Central memory CD4-positive, alpha-beta T cell (primary cell): ENCODE measurements around the gene PAXX.
A peak's percentile ranks its signal among the peaks of the same experiment; 100 is the strongest.

ENCODE experiments used
- DNase-seq: peaks from one replicate; pipeline ENCODE4 v3.0.0; 2022
- total RNA-seq, 3 experiments: gene quantifications; one replicate each; lab custom pipeline; 2026; lab: John Stamatoyannopoulos, UW

PAXX gene
- total RNA-seq: 29.9 to 49.0 (median 48.0) reads per million in 3 experiments

GRCh38 chr9:136991993-136992818 lies at the start of gene PAXX:
TSS of gene PAXX (plus strand) at chr9:136992422. CDS start at chr9:136992444, 22 bp downstream.
- peak; percentile 92 for DNase-seq

- no peak for DNase-seq
These were observed 49.4 kb upstream of the PAXX start for GRCh38 chr9:136942881-136943230.

DNA sequence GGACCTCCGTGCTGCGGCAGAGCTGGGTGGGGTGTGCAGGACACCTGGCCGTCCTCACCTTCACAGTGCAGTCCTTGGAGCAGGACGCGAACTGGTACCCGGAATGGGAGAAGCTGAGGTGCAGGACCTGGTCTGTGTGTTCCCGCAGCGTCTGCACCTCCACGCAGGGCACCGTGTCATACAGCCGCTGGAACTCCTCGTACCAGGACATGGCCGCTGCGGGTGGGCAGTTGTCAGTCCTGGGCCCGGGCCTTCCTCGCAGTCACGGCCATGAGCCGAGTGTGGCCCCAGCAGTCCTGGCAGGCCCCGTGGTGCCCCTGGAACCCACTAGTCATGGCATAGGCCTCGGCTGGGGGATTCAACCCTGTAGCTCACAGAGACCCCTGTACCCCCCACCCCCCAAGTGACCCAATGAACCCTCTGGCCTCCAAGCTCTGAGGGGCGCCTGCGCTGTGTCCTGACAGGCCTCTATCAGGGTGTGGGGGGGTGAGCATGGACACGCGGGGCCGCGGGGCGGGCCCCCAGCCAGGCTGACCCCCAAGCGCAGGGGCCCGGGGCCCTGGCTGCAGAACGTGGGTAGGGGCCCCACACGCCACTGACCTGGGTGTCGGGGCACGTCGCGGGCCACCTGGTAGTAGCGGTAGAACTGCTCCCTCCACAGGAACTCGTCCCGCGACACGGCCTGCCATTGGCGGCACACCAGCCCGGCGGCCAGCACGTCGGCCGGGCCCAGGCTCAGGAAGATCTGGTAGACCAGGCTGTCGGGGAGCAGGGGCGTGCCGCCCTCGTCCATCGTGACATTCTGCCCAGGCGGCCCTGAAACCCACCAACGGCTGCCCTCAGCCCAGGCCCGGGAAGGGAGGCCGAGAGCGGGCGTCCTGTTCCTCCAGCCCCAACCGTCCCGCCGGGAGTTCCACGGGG lies 48.7 kb upstream of the PAXX start:
- DNase-seq: peak; percentile 28

- peak; percentile 33 for DNase-seq
These were observed 48.1 kb upstream of the PAXX start for GRCh38 chr9:136944212-136944518.

DNA sequence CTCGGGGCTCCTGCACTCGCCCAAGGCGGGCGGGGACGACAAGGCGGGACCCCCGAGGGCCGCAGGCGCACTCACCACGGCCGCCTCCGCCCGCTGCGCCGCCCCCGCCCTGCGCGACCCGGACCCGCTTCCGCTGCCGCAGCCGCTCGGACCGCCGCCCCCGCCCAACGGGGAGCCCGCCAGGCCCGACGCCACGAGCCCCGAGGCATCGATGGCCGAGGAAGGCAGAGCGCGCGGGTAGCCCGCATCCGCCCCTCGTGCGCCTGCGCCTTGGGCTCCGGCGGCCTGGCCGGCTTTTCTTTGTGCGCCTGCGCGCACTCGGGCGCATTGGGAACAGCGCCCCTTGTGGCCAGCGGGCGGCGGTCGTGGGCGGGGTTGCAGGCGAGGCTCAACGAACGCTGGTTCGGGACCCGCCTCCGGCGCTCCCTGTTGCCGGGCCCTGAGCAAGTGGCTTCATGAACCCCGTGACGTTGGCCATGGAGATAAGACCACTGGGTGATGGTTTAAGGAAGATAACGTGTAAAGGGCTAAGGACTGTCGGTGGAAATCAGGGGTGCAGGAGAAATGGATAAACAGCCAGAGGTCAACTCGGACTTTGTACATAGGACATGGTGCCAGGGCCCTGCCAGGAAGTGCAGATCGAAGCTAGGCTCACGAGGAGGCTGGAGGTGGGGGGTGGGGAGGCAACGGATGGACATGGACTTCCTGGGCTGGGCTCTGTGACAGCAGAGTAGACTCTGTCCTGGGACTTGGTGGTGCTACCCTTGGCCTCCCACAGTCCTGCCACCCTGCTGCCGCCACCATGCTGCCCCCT lies 47.5 kb upstream of the PAXX start, which contains the start of the genes C8G and FBXW5:
Gene C8G (plus strand): TSS at position 725 of the 814 bp plus-strand sequence. CDS start 78 bp downstream, at position 803.
Gene FBXW5 (minus strand): TSS at position 220 of the 814 bp plus-strand sequence. CDS start 655 bp downstream, outside the sequence.
- DNase-seq: peak; percentile 94

- DNase-seq: no peak
These were observed 46.6 kb upstream of the PAXX start for GRCh38 chr9:136945333-136946227.

DNA sequence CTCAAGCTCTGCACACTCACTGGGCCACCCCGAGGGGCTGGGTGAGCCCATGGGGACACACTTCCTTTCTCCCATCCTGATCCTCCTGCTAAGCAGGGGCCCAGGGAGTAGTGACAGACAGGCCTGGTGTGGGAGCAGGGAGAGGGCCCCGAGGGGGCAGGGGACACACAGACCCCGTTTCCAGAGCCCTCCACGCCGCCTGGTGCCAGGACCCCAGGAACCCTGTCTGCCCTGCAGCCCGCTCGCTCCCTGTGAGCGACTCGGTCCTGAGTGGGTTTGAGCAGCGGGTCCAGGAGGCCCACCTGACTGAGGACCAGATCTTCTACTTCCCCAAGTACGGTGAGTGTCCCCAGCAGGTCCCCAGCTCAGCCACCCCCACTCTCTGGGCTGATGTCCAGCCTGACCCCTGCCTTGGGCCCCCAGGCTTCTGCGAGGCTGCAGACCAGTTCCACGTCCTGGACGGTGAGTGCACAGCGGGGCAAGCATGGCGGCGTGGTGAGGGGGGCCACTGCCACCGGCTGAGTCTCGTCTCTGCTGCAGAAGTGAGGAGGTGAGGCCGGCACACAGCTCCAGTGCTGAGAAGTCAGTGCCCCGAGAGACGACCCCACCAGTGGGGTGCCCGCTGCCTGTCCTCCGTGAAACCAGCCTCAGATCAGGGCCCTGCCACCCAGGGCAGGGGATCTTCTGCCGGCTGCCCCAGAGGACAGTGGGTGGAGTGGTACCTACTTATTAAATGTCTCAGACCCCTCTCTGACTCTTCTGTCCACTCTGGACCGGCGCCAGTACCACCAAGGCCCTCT lies 45.8 kb upstream of the PAXX start:
- DNase-seq: no peak

GRCh38 chr9:136947028-136947891 lies 45.0 kb upstream of the PAXX start:
- no peak for DNase-seq

DNA sequence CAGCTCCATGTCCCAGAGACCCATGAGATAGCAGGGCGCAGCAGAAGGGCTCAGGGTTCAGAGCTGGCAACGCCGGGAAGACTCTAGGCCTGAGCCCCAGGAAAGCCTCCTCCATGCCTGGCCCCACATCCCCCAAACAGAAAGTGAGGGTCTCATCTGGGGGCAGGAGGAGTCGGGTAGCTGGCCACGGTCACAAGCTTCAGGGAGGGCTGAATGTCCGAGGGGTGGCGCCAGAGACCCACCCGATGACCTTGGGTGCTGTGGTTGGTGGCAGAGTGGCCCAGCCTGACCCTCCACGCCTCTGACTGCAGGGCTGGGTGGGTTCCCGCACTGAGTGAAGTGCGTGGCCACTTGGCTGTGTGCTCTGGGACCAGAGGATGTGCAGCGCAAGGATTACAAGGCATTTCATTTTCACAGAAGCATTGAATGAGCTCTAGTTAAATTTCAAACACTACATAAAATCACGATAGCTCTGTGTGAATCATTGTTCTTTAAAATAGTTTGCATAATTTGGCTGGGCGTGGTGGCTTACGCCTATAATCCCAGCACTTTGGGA lies 44.2 kb upstream of the PAXX start:
- no peak for DNase-seq

- no peak for DNase-seq
These were observed 42.9 kb upstream of the PAXX start for GRCh38 chr9:136949239-136949816.

- peak; percentile 93 for DNase-seq
These were observed 42.2 kb upstream of the PAXX start for GRCh38 chr9:136949817-136950655.

DNA sequence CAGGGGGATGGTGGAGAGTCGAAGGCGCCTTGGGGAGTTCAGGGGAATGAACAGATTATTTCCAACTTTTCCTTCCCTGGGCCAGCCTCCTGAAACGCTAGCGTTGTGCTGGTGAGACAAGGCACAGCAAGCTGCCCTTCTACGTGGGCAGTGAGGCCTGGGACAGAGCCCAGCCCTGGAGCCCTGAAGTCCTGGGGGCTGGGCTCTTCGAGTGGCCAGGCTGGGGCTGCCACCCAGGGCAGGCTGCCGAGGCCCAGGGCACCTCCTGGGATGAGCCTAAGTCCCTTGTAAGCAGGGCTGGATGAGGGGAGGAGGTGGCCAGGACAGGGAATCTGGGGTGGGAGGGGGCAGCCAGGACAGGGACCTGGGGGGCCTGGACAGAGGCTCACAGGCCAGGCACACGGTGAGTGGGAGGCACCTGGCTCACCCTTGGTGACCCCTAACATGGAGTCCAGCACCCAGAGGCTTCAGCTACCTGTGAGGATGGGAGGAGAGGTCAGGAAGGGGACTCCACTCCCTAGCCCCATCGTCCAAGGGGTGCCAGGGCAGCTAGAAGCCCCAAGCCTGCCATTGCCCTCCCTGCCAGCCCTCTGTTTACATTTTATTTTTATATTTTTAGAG lies 41.5 kb upstream of the PAXX start:
- DNase-seq: no peak

GRCh38 chr9:136951541-136952320 lies 40.5 kb upstream of the PAXX start, which contains the start of gene LCN12:
TSS of gene LCN12 (plus strand) at chr9:136952273. CDS start at chr9:136952328, 55 bp downstream.
- no peak for DNase-seq

- DNase-seq: no peak
These were observed 39.8 kb upstream of the PAXX start for GRCh38 chr9:136952321-136952850.

DNA sequence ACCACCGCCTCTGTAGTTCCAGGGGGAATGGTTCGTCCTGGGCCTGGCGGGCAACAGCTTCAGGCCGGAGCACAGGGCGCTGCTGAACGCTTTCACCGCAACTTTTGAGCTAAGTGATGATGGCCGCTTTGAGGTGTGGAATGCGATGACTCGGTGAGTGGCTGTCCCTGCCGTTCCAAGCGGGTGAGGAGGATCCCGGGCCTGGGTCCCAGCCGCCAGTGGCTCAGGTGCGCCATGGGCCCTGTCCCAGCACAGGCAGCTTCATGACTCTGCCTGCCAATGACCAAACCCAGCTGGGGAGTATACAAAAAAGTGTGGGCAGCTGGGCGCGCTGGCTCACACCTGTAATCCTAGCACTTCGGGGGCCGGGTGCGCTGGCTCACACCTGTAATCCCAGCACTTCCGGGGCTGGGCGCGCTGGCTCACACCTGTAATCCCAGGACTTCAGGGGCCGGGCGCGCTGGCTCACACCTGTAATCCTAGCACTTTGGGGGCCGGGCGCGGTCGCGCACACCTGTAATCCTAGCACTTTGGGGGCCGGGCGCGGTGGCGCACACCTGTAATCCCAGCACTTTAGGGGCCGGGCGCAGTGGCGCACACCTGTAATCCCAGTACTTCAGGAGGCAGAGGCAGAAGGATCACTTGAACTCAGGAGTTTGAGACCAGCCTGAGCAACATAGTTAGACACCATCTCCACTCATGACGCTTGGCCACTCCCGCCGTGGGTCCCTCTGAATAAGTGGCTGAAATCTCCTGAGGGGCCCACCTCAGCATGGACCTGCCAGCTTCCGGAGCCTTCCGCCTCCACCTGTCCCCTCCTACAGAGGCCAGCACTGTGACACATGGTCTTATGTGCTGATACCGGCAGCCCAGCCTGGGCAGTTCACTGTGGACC lies 39.1 kb upstream of the PAXX start:
- no peak for DNase-seq
